ENCODE data around the gene UGT1A5. TPM values are rescaled to one million over a fixed set of nuclear protein-coding genes. Genes with fewer than 3 reads are reported as not detected.

UGT1A5 gene
- total and polyA plus RNA-seq, 2 of the 8 experiments (the other 6 are each of a cell fraction or from before 2014, with no cell fraction given), result not detected

DNA sequence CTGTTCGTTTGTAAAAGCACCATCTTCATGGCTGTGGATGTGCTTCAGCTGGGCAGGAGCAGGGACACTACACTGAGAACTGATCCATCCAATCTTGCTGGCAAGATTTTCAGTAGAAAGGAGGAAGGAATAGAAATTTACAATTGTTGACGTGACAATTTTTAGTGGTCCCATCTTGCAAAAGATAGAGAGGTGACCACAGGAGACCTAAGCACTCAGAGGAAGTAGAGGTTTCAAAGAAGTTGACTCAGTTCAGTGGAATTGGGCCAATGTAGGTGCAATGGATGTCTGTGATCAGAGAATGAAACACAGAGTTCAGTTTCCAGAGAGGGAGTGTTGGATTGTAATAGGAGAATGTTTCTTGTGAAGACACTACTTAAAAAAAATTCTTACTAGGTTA, 1.4 kb downstream of the UGT1A5 start:
- Histone ChIP-seq H2BK120ac (replicated peaks; ENCODE audit: low read depth, low read length) (no peak overlapping the region), H2AK5ac (ENCODE audit: low read depth, low read length) (no peak overlapping the region), H3K79me1 (ENCODE audit: low read depth, low read length) (no peaks in the 10 kb centered on the region), H4K20me1 (replicated peaks in 1 of 2; ENCODE audit: control insufficient read depth in 1 of 2, insufficient read depth in 2 of 2, low read length in 2 of 2) (no peaks in the 10 kb centered on the region), H3K79me2 (ENCODE audit: control insufficient read depth in 1 of 2, insufficient read depth in 2 of 2, low read length in 2 of 2) (no peaks in the 10 kb centered on the region), H4K91ac (replicated peaks; ENCODE audit: insufficient read length, low read length) (no peak overlapping the region), H3K27me3 (replicated peaks in 1 of 4; ENCODE audit: control insufficient read depth in 3 of 4, extremely low read depth in 1 of 4, insufficient read depth in 3 of 4, low read length in 3 of 4) (peaks cover 0 to 1% (median 0%) of the 10 kb centered on the region in 4 experiments; a peak in 1 of 7 replicates), H2BK12ac (ENCODE audit: low read depth, low read length) (no peak overlapping the region), H3K56ac (replicated peaks; ENCODE audit: insufficient read length, low read depth, low read length) (no peak overlapping the region), H4K5ac (ENCODE audit: insufficient read length, low read depth, low read length) (no peak overlapping the region), H3K23me2 (ENCODE audit: low read depth, low read length) (no peaks in the 10 kb centered on the region), H3K9ac (replicated peaks in 1 of 4; ENCODE audit: extremely low read depth in 1 of 4, low read depth in 3 of 4, low read length in 3 of 4) (no peak overlapping the region), H3K23ac (ENCODE audit: insufficient read length) (no peak overlapping the region), H2BK15ac (ENCODE audit: low read length) (no peak overlapping the region), H2BK5ac (ENCODE audit: low read depth, low read length) (no peak overlapping the region), H2AFZ (ENCODE audit: low read length) (no peak overlapping the region), H3K9me3 (ENCODE audit: insufficient read depth in 2 of 2, low read depth in 1 of 2, low read length in 1 of 2) (peaks cover 0 to 6% of the 10 kb centered on the region in 2 experiments; a peak in 1 of 4 replicates), H3K4me3 (ENCODE audit: extremely low read depth in 1 of 4, insufficient read depth in 2 of 4, low read depth in 3 of 4, low read length in 4 of 4) (no peak overlapping the region), H4K8ac (ENCODE audit: extremely low read depth, insufficient read depth, low read length) (no peak overlapping the region), H3K18ac (ENCODE audit: extremely low read depth, low read length) (no peak overlapping the region), H2BK20ac (ENCODE audit: low read length) (no peak overlapping the region), H3K4ac (replicated peaks; ENCODE audit: insufficient read length, low read depth, low read length) (no peak overlapping the region), H3K27ac (ENCODE audit: low read depth, low read length) (no peak overlapping the region), H3K14ac (ENCODE audit: insufficient read length) (no peak overlapping the region), H3K36me3 (ENCODE audit: control insufficient read depth in 2 of 4, insufficient read depth in 4 of 4, low read length in 3 of 4) (no peaks in the 10 kb centered on the region), H3K4me2 (ENCODE audit: insufficient read depth in 1 of 2, low read depth in 2 of 2, low read length in 2 of 2) (no peak overlapping the region), H3K4me1 (replicated peaks in 1 of 4; ENCODE audit: control insufficient read depth in 3 of 4, insufficient read depth in 4 of 4, low read length in 3 of 4) (no peaks in the 10 kb centered on the region)
- CTCF ChIA-PET (ENCODE audit: partially characterized antibody), result no interaction called here
- POLR2A ChIA-PET (ENCODE audit: partially characterized antibody), result no interaction called here
- no peak for FAIRE-seq
- no peak for DNase-seq (ENCODE audit: low read depth in 1 of 2, low spot score in 2 of 2)
- WGBS, 2 experiments (ENCODE audit: extremely low coverage in 1 of 2, insufficient coverage in 1 of 2, insufficient read length in 1 of 2, insufficient replicate concordance in 2 of 2, low coverage in 1 of 2, low lambda C conversion rate in 2 of 2, missing lambda C conversion rate in 1 of 2), result 92% methylated on average over 1 of the region's 2 CpGs; no CpG with 5 or more reads in 1 of the 2 experiments
- TF ChIP-seq USF2 (IDR thresholded peaks at IDR 0.05; ENCODE audit: low read length) (no peak), BACH1 (IDR thresholded peaks at IDR 0.05; ENCODE audit: low read length) (no peak), NRF1 (IDR thresholded peaks at IDR 0.05; ENCODE audit: low read depth, low read length) (no peak), RBBP5 (IDR thresholded peaks at IDR 0.05; ENCODE audit: borderline replicate concordance, low read depth, low read length) (no peak), SIX5 (IDR thresholded peaks at IDR 0.05; ENCODE audit: low read depth, low read length) (no peak), TEAD4 (IDR thresholded peaks at IDR 0.05; ENCODE audit: low read depth, low read length) (no peak), TCF12 (IDR thresholded peaks at IDR 0.05; ENCODE audit: low read depth, low read length) (no peak), JUND (IDR thresholded peaks at IDR 0.05; ENCODE audit: low read length) (no peak), GTF2F1 (IDR thresholded peaks at IDR 0.05; ENCODE audit: borderline replicate concordance, low read depth, low read length) (no peak), CEBPB (IDR thresholded peaks at IDR 0.05; ENCODE audit: low read depth, low read length) (no peak), CTBP2 (IDR thresholded peaks at IDR 0.05; ENCODE audit: borderline replicate concordance, insufficient read depth, insufficient read length, low read length) (no peak), CHD2 (IDR thresholded peaks at IDR 0.05; ENCODE audit: low read length) (no peak), EP300 (IDR thresholded peaks at IDR 0.05; ENCODE audit: borderline replicate concordance in 1 of 2, low read depth in 2 of 2, low read length in 2 of 2) (no peak), TAF1 (IDR thresholded peaks at IDR 0.05; ENCODE audit: low read depth, low read length) (no peak), KDM1A (IDR thresholded peaks at IDR 0.05; ENCODE audit: borderline replicate concordance, low read length) (no peak)

All from H1 (cell line).